ENCODE results near the gene PTMS.

DNA sequence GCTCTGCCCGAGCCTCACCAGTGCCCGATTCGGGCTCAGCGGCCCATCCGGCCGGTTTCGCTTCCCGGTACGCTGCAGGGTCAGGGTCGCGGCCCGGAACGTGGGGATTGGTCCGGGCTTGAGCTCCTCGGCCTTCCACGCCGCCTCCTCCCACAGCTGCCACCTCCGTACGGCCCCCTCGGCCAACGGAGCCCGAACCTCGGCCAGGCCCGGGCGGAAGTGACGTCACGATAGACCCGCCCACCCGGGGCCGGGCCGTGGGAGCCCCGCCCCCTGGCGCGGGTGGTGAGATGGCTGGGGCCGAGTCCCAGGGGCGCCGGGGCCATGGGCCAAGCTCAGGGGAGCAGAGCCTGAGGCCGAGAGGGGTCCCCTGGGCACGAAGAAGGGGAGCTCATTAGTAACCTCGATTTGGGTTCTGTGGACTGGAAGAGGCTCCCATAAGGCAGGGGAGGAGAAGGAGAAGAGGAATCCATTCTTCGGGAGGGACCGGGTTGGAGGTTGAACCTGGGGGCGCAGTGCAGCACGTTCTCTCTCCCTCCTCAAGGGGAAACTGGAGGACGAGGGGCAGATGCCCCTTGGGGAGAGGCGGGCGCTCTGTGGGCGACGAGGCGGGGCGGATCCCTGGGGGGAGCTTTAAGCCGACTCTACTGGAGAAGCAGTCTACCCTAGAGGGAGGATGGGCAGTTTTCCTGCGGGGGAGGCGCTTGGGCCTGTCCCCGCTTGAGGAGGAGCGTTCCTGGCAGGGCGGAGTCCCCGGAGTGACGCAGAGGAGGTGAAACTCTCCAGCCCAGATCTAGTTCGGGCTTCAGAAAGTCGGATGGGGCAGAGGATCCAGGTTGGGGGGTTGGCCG is 13.0 kb upstream of the PTMS start, which contains the start of gene MLF2:
- TF ChIP-seq ELF4 (IDR thresholded peaks at IDR 0.05), result no peak
- TF ChIP-seq SUZ12 (IDR thresholded peaks at IDR 0.05), result no peak

All from HEK293T (cell line).